ENCODE measurements around the gene MYH1.

DNA sequence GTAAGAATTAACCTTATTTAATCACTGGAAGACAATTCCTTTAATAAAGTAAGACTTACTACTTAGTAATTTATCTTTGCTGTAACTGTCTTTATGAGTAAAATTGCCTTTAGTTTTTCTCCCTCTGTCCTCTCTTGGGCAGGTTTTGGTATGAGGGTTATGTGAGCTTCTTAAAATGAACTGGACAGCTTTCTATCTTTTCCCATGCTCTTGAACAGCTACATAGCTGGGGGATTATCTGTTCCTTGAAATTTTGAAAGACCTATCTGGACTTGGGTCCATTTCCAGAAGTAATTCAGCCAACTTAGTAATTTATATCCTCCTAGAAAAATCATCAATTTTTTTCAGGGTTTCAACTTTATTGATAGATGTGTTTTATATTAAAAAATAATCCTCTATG lies 3.6 kb upstream of the MYH1 start:
- TF ChIP-seq, protein P1, sequence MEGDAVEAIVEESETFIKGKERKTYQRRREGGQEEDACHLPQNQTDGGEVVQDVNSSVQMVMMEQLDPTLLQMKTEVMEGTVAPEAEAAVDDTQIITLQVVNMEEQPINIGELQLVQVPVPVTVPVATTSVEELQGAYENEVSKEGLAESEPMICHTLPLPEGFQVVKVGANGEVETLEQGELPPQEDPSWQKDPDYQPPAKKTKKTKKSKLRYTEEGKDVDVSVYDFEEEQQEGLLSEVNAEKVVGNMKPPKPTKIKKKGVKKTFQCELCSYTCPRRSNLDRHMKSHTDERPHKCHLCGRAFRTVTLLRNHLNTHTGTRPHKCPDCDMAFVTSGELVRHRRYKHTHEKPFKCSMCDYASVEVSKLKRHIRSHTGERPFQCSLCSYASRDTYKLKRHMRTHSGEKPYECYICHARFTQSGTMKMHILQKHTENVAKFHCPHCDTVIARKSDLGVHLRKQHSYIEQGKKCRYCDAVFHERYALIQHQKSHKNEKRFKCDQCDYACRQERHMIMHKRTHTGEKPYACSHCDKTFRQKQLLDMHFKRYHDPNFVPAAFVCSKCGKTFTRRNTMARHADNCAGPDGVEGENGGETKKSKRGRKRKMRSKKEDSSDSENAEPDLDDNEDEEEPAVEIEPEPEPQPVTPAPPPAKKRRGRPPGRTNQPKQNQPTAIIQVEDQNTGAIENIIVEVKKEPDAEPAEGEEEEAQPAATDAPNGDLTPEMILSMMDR (IDR thresholded peaks at IDR 0.05), result no peak
- TF ChIP-seq ZFX (IDR thresholded peaks at IDR 0.05; ENCODE audit: borderline replicate concordance), result no peak

All from 22Rv1 (cell line).